H1 (cell line): ENCODE results near the gene CAPN3. TPM values are rescaled to one million over a fixed set of nuclear protein-coding genes. Genes with fewer than 3 reads are reported as not detected.

Source experiments
- CTCF ChIA-PET: fragments of 300-600 bp; sonication (Branson Sonifier 250); formaldehyde crosslinking; loops from one replicate; lab custom pipeline; 2021; ENCODE audit not compliant: partially characterized antibody; lab: Charles Lee
- POLR2A ChIA-PET: fragments of 300-600 bp; sonication (Branson Sonifier 250); formaldehyde crosslinking; loops from one replicate; lab custom pipeline; 2021; ENCODE audit warnings: inconsistent platforms; ENCODE audit not compliant: partially characterized antibody; lab: Charles Lee
- DNase-seq, 2 experiments: peaks; one replicate each; pipeline versions ENCODE4 v3.0.0 to v3.0.0-alpha.2; 2010 to 2022; ENCODE audit warnings: low spot score in 2 of 2, low read depth in 1 of 2, mixed read lengths in 1 of 2
- FAIRE-seq: peaks from 2 replicates; lab custom pipeline; 2011; peaks lifted over from hg19 to GRCh38; lab: Jason Lieb, UNC
- H2AFZ ChIP-seq: 2 replicates; pipeline ENCODE4 v1.8.1; 2012; ENCODE audit warnings: low read length, inconsistent platforms
- H2AK5ac ChIP-seq: 2 replicates; pipeline ENCODE4 v1.6.1; 2013; ENCODE audit warnings: low read depth, low read length
- H2BK120ac ChIP-seq: replicated peaks from 2 replicates; pipeline ENCODE3; 2013; ENCODE audit warnings: low read depth, low read length, inconsistent platforms
- H2BK12ac ChIP-seq: 2 replicates; pipeline ENCODE4 v1.6.1; 2013; ENCODE audit warnings: low read depth, low read length
- H2BK15ac ChIP-seq: 2 replicates; pipeline ENCODE4 v1.6.1; 2013; ENCODE audit warnings: low read length
- H2BK20ac ChIP-seq: 2 replicates; pipeline ENCODE4 v1.6.1; 2013; ENCODE audit warnings: low read length
- H2BK5ac ChIP-seq: 2 replicates; pipeline ENCODE4 v1.6.1; 2013; ENCODE audit warnings: low read depth, low read length
- H3K14ac ChIP-seq: 2 replicates; pipeline ENCODE4 v1.6.1; 2013; ENCODE audit warnings: inconsistent platforms; ENCODE audit not compliant: insufficient read length
- H3K18ac ChIP-seq: 2 replicates; pipeline ENCODE4 v1.6.1; 2013; ENCODE audit warnings: low read length; ENCODE audit errors: extremely low read depth
- H3K23ac ChIP-seq: 2 replicates; pipeline ENCODE4 v1.6.1; 2013; ENCODE audit warnings: inconsistent platforms; ENCODE audit not compliant: insufficient read length
- H3K23me2 ChIP-seq: 2 replicates; pipeline ENCODE4 v1.6.1; 2013; ENCODE audit warnings: low read depth, low read length
- H3K27ac ChIP-seq: 2 replicates; pipeline ENCODE4 v1.6.1; 2011; ENCODE audit warnings: low read depth, low read length, inconsistent platforms
- H3K27me3 ChIP-seq, 4 experiments: replicated peaks in 1 of 4; 1 replicate in 1 of 4; 2 replicates in 3 of 4; pipeline versions ENCODE4 v1.6.1 to v1.8.1; 2011 to 2013; ENCODE audit warnings: low read length in 3 of 4, mild to moderate bottlenecking in 3 of 4, inconsistent platforms in 2 of 4, mixed read lengths in 2 of 4, moderate library complexity in 1 of 4; ENCODE audit not compliant: control insufficient read depth in 3 of 4, insufficient read depth in 3 of 4; ENCODE audit errors: extremely low read depth in 1 of 4
- H3K36me3 ChIP-seq, 4 experiments: 2 replicates each; pipeline versions ENCODE4 v1.6.1 to v1.8.1; 2011 to 2013; ENCODE audit warnings: mild to moderate bottlenecking in 4 of 4, low read length in 3 of 4, moderate library complexity in 2 of 4, control low read depth in 1 of 4, inconsistent platforms in 1 of 4; ENCODE audit not compliant: insufficient read depth in 4 of 4, control insufficient read depth in 2 of 4
- H3K4ac ChIP-seq: replicated peaks from 2 replicates; pipeline ENCODE3; 2013; ENCODE audit warnings: low read length, low read depth, mixed read lengths, inconsistent platforms; ENCODE audit not compliant: insufficient read length
- H3K4me1 ChIP-seq, 4 experiments: replicated peaks in 1 of 4; 1 replicate in 1 of 4; 2 replicates in 3 of 4; pipeline versions ENCODE4 v1.6.1 to v1.8.1; 2011 to 2013; ENCODE audit warnings: low read length in 3 of 4, inconsistent platforms in 2 of 4, mixed read lengths in 1 of 4; ENCODE audit not compliant: insufficient read depth in 4 of 4, control insufficient read depth in 3 of 4
- H3K4me2 ChIP-seq, 2 experiments: 2 replicates each; pipeline versions ENCODE4 v1.6.1 to v1.8.1; 2011 to 2013; ENCODE audit warnings: low read depth in 2 of 2, low read length in 2 of 2, control low read depth in 1 of 2, inconsistent platforms in 1 of 2, mild to moderate bottlenecking in 1 of 2; ENCODE audit not compliant: insufficient read depth in 1 of 2
- H3K4me3 ChIP-seq, 4 experiments: fragments of 200-600, 300-600 bp in 1 of 4; sonication (generic), shearing (Covaris generic), sonication (Bioruptor Twin) in 1 of 4; 2 replicates each; pipeline versions ENCODE4 v1.5.1 to v1.8.1; 2011 to 2016; ENCODE audit warnings: low read length in 4 of 4, low read depth in 3 of 4, control low read depth in 2 of 4, inconsistent platforms in 2 of 4, mild to moderate bottlenecking in 2 of 4, mixed read lengths in 1 of 4, moderate library complexity in 1 of 4; ENCODE audit not compliant: insufficient read depth in 2 of 4; ENCODE audit errors: extremely low read depth in 1 of 4
- H3K56ac ChIP-seq: replicated peaks from 2 replicates; pipeline ENCODE3; 2013; ENCODE audit warnings: low read depth, mild to moderate bottlenecking, mixed read lengths, low read length, inconsistent platforms; ENCODE audit not compliant: insufficient read length
- H3K79me1 ChIP-seq: 2 replicates; pipeline ENCODE4 v1.6.1; 2013; ENCODE audit warnings: low read depth, low read length, control low read depth
- H3K79me2 ChIP-seq, 2 experiments: 2 replicates each; pipeline versions ENCODE4 v1.6.1 to v1.8.1; 2012 to 2013; ENCODE audit warnings: low read length in 2 of 2, mild to moderate bottlenecking in 2 of 2, inconsistent platforms in 1 of 2; ENCODE audit not compliant: insufficient read depth in 2 of 2, control insufficient read depth in 1 of 2
- H3K9ac ChIP-seq, 4 experiments: replicated peaks in 1 of 4; 1 replicate in 1 of 4; 2 replicates in 3 of 4; pipeline versions ENCODE4 v1.6.1 to v1.8.1; 2011 to 2013; ENCODE audit warnings: low read depth in 3 of 4, low read length in 3 of 4, control low read depth in 2 of 4, mild to moderate bottlenecking in 2 of 4, moderate library complexity in 2 of 4, inconsistent platforms in 1 of 4; ENCODE audit errors: extremely low read depth in 1 of 4
- H3K9me3 ChIP-seq, 2 experiments: 2 replicates each; pipeline versions ENCODE4 v1.6.1 to v1.8.1; 2012 to 2013; ENCODE audit warnings: mild to moderate bottlenecking in 2 of 2, moderate library complexity in 2 of 2, control low read depth in 1 of 2, inconsistent platforms in 1 of 2, low read depth in 1 of 2, low read length in 1 of 2, mixed read lengths in 1 of 2; ENCODE audit not compliant: insufficient read depth in 2 of 2
- H4K20me1 ChIP-seq, 2 experiments: replicated peaks in 1 of 2; 2 replicates each; pipeline versions ENCODE3 to v1.8.1; 2011 to 2013; ENCODE audit warnings: inconsistent platforms in 2 of 2, low read length in 2 of 2, mild to moderate bottlenecking in 1 of 2; ENCODE audit not compliant: insufficient read depth in 2 of 2, control insufficient read depth in 1 of 2
- H4K5ac ChIP-seq: 2 replicates; pipeline ENCODE4 v1.6.1; 2013; ENCODE audit warnings: low read length, low read depth, mixed read lengths, inconsistent platforms; ENCODE audit not compliant: insufficient read length
- H4K8ac ChIP-seq: 2 replicates; pipeline ENCODE4 v1.8.0; 2013; ENCODE audit warnings: mild to moderate bottlenecking, moderate library complexity, low read length, inconsistent platforms; ENCODE audit not compliant: insufficient read depth; ENCODE audit errors: extremely low read depth
- H4K91ac ChIP-seq: replicated peaks from 2 replicates; pipeline ENCODE3; 2013; ENCODE audit warnings: low read length, mixed read lengths, inconsistent platforms; ENCODE audit not compliant: insufficient read length
- BACH1 ChIP-seq: IDR thresholded peaks from 2 replicates; pipeline ENCODE4 v1.6.1; 2012; ENCODE audit warnings: low read length, improper control_type of control experiment
- BCL11A ChIP-seq, 2 experiments: IDR thresholded peaks; one replicate each; pipeline ENCODE4 v1.6.1; 2011; ENCODE audit warnings: low read depth in 2 of 2, low read length in 2 of 2, mild to moderate bottlenecking in 2 of 2
- CBX5 ChIP-seq: fragments of 300-800, 300-1000 bp; sonication (generic); IDR thresholded peaks from 2 replicates; pipeline ENCODE4 v1.7.1; 2016; ENCODE audit warnings: antibody characterized with exemption, low read length, low read depth
- CEBPB ChIP-seq: IDR thresholded peaks from 2 replicates; pipeline ENCODE4 v1.6.1; 2012; ENCODE audit warnings: low read depth, low read length
- EGR1 ChIP-seq: IDR thresholded peaks from 2 replicates; pipeline ENCODE4 v1.6.1; 2011; ENCODE audit warnings: low read depth, low read length, borderline replicate concordance
- EZH2 ChIP-seq: fragments of 200-600 bp; sonication (generic); IDR thresholded peaks from 2 replicates; pipeline ENCODE4 v1.7.1; 2012; ENCODE audit warnings: low read depth, mild to moderate bottlenecking, moderate library complexity, low read length, inconsistent platforms; ENCODE audit not compliant: severe bottlenecking
- GTF2F1 ChIP-seq: IDR thresholded peaks from 2 replicates; pipeline ENCODE4 v1.6.1; 2012; ENCODE audit warnings: low read depth, low read length, improper control_type of control experiment, borderline replicate concordance
- HDAC6 ChIP-seq: IDR thresholded peaks from one replicate; pipeline ENCODE4 v1.7.1; 2012; ENCODE audit warnings: low read depth, mild to moderate bottlenecking, inconsistent platforms, low read length, moderate library complexity
- JUN ChIP-seq: IDR thresholded peaks from 2 replicates; pipeline ENCODE4 v1.6.1; 2011; ENCODE audit warnings: low read depth, mild to moderate bottlenecking, improper control_type of control experiment, low read length
- NRF1 ChIP-seq: IDR thresholded peaks from 2 replicates; pipeline ENCODE4 v1.6.1; 2011; ENCODE audit warnings: mild to moderate bottlenecking, low read depth, low read length, improper control_type of control experiment
- PHF8 ChIP-seq: fragments of 200-600 bp; sonication (generic); conservative IDR thresholded peaks from 2 replicates; pipeline ENCODE4 v1.7.1; 2012; ENCODE audit warnings: low read depth, mild to moderate bottlenecking, inconsistent platforms, low read length, moderate library complexity
- POU5F1 ChIP-seq: IDR thresholded peaks from 2 replicates; pipeline ENCODE4 v1.6.1; 2011; ENCODE audit warnings: low read depth, mild to moderate bottlenecking, low read length, moderate library complexity
- RXRA ChIP-seq: IDR thresholded peaks from 2 replicates; pipeline ENCODE4 v1.6.1; 2011; ENCODE audit warnings: low read depth, mild to moderate bottlenecking, low read length, moderate library complexity; ENCODE audit not compliant: insufficient read depth
- SIN3A ChIP-seq, 2 experiments: IDR thresholded peaks in 1 of 2; conservative IDR thresholded peaks in 1 of 2; 2 replicates each; pipeline ENCODE4 v1.6.1; 2011 to 2012; ENCODE audit warnings: low read length in 2 of 2, improper control_type of control experiment in 1 of 2, low read depth in 1 of 2, mild to moderate bottlenecking in 1 of 2
- SIX5 ChIP-seq: IDR thresholded peaks from 2 replicates; pipeline ENCODE4 v1.6.1; 2011; ENCODE audit warnings: mild to moderate bottlenecking, low read depth, low read length
- SRF ChIP-seq: IDR thresholded peaks from 2 replicates; pipeline ENCODE4 v1.6.1; 2011; ENCODE audit warnings: mild to moderate bottlenecking, low read depth, low read length, moderate library complexity
- WGBS, 2 experiments: shearing (Covaris generic) in 1 of 2; methylation state at CpG; one replicate each; pipeline versions ENCODE4 v1.1.6 to v1.1.7; 2013 to 2015; ENCODE audit warnings: low lambda C conversion rate in 2 of 2, mixed read lengths in 2 of 2, inconsistent platforms in 1 of 2, low coverage in 1 of 2, missing lambda C conversion rate in 1 of 2; ENCODE audit not compliant: insufficient replicate concordance in 2 of 2, insufficient coverage in 1 of 2, insufficient read length in 1 of 2; ENCODE audit errors: extremely low coverage in 1 of 2, missing lambda C conversion rate in 1 of 2; 5-methylcytosine and 5-hydroxymethylcytosine counted together
- polyA plus RNA-seq, 7 experiments: library from polyadenylated mRNA; depleted of rRNA in 3 of 7; stranded (reverse) in 5 of 7; unstranded in 2 of 7; fragments of >200 nt in 5 of 7; fragments of 200-250 nt in 2 of 7; gene quantifications; 1 replicate in 5 of 7; 2 replicates in 1 of 7; 4 replicates in 1 of 7; pipeline versions ENCODE4 v1.2.1 to v1.2.3, GENCODE V29; 2011 to 2013; ENCODE audit warnings: missing spikeins in 2 of 7, mixed read lengths in 2 of 7
- total RNA-seq: library from RNA; stranded (reverse); fragmentation: NEBNext Ultra II Directional; extraction: Animal tissue kit (Norgen Biotek cat#: 25700); gene quantifications from 2 replicates; pipeline ENCODE4 v1.2.1, GENCODE V29; 2021

CAPN3 gene
- total and polyA plus RNA-seq, 2 of the 8 experiments (the other 6 are each of a cell fraction or from before 2014, with no cell fraction given) = 0.80 to 2.1 TPM

DNA sequence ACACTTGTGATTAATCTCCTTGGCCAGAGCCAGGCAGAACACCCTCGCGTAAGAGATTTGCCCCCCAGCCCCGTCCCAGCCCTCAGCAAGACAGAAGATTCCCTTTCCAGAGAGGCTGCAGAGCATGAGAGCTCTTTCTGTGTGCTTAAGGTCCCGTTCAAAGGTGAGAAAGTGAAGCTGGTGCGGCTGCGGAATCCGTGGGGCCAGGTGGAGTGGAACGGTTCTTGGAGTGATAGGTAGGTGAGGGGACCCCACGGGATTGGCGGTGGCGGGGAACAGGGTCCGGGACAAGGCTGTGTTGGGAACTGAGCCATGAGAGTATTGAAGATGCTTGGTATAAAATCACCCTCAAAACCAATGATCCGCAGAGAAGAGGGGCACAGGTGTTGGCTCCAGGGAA is 34.8 kb downstream of the CAPN3 start:
- H3K14ac ChIP-seq = no peak overlapping the region
- POLR2A ChIA-PET = no interaction called here
- no peaks in the 10 kb centered on the region for H3K79me1 ChIP-seq
- H2BK20ac ChIP-seq = no peak overlapping the region
- FAIRE-seq = no peak
- WGBS, 2 experiments = 86% methylated on average over 13 of the region's 13 CpGs; no CpG with 5 or more reads in 1 of the 2 experiments
- H2AFZ ChIP-seq = no peak overlapping the region
- no peaks in the 10 kb centered on the region for H3K79me2 ChIP-seq
- no peak overlapping the region for H2BK15ac ChIP-seq
- H4K20me1 ChIP-seq = no peaks in the 10 kb centered on the region
- no peaks in the 10 kb centered on the region for H3K27me3 ChIP-seq
- H4K5ac ChIP-seq = no peak overlapping the region
- H3K56ac ChIP-seq = no peak overlapping the region
- H3K4me2 ChIP-seq = no peak overlapping the region
- H3K4me1 ChIP-seq = no peaks in the 10 kb centered on the region
- no peak overlapping the region for H2BK12ac ChIP-seq
- no peak overlapping the region for H3K27ac ChIP-seq
- no peak overlapping the region for H3K4ac ChIP-seq
- H4K8ac ChIP-seq = no peak overlapping the region
- H3K18ac ChIP-seq = no peak overlapping the region
- no peaks in the 10 kb centered on the region for H3K23me2 ChIP-seq
- H2AK5ac ChIP-seq = no peak overlapping the region
- no peak overlapping the region for H3K9ac ChIP-seq
- no peak overlapping the region for H2BK120ac ChIP-seq
- no peak overlapping the region for H3K4me3 ChIP-seq
- no peaks in the 10 kb centered on the region for H3K9me3 ChIP-seq
- H3K23ac ChIP-seq = no peak overlapping the region
- H2BK5ac ChIP-seq = no peak overlapping the region
- CTCF ChIA-PET = interaction anchor here (1.0 to 1.9 kb wide), 2 partner anchors 9 to 52 kb away, joined by 3 to 7 read pairs; no protein-coding TSS in a partner anchor
- no peak overlapping the region for H4K91ac ChIP-seq
- H3K36me3 ChIP-seq = no peaks in the 10 kb centered on the region
- DNase-seq = no peak
- TF ChIP-seq BACH1 (no peak), SIN3A (conservative IDR thresholded peaks at IDR 0.05 in 1 of 2, IDR thresholded peaks at IDR 0.05 in 1 of 2; ENCODE audit: low read depth in 1 of 2, low read length in 2 of 2) (no peak), CEBPB (no peak), HDAC6 (no peak), POU5F1 (no peak), PHF8 (no peak), NRF1 (no peak), BCL11A (IDR thresholded peaks at IDR 0.05; ENCODE audit: low read depth in 2 of 2, low read length in 2 of 2) (no peak), EZH2 (no peak), RXRA (no peak), SRF (no peak), SIX5 (no peak), CBX5 (no peak), EGR1 (no peak), GTF2F1 (no peak), JUN (no peak)
